ENCODE data around the gene NAA20.

The NAA20 gene

GRCh38 chr20:20017001-20017843 lies at the start of gene NAA20:
TSS of gene NAA20 (plus strand) at chr20:20017362. CDS start at chr20:20017397, 35 bp downstream.
- DNase-seq = peak; percentile 89

GRCh38 chr20:19967445-19967844 lies 49.7 kb upstream of the NAA20 start:
- no peak for DNase-seq

GRCh38 chr20:19968028-19968427 lies 49.1 kb upstream of the NAA20 start:
- DNase-seq = no peak

- DNase-seq = no peak
These were observed 48.6 kb upstream of the NAA20 start for GRCh38 chr20:19968466-19969073.

- DNase-seq = no peak
These were observed 48.1 kb upstream of the NAA20 start for GRCh38 chr20:19969106-19969505.

GRCh38 chr20:19969507-19970255 lies 47.5 kb upstream of the NAA20 start:
- no peak for DNase-seq

- no peak for DNase-seq
These were observed 46.9 kb upstream of the NAA20 start for GRCh38 chr20:19970256-19970765.

- no peak for DNase-seq
These were observed 46.0 kb upstream of the NAA20 start for GRCh38 chr20:19971116-19971515.

GRCh38 chr20:19973961-19974629 lies 43.1 kb upstream of the NAA20 start:
- DNase-seq = peak; percentile 85

GRCh38 chr20:19974630-19975435 lies 42.3 kb upstream of the NAA20 start:
- DNase-seq = peak; percentile 99

- DNase-seq = no peak
These were observed 41.7 kb upstream of the NAA20 start for GRCh38 chr20:19975436-19975799.

- no peak for DNase-seq
These were observed 41.3 kb upstream of the NAA20 start for GRCh38 chr20:19975901-19976300.

- peak; percentile 72 for DNase-seq
These were observed 40.4 kb upstream of the NAA20 start for GRCh38 chr20:19976595-19977372.

GRCh38 chr20:19977373-19977770 lies 39.8 kb upstream of the NAA20 start:
- no peak for DNase-seq

- DNase-seq = no peak
These were observed 38.5 kb upstream of the NAA20 start for GRCh38 chr20:19978511-19979210.

GRCh38 chr20:19981031-19981451 lies 36.1 kb upstream of the NAA20 start:
- peak; percentile 45 for DNase-seq

- DNase-seq = no peak
These were observed 30.7 kb upstream of the NAA20 start for GRCh38 chr20:19986419-19986818.

- DNase-seq = no peak
These were observed 30.1 kb upstream of the NAA20 start for GRCh38 chr20:19987046-19987445.

- peak; percentile 59 for DNase-seq
These were observed 26.3 kb upstream of the NAA20 start for GRCh38 chr20:19990850-19991249.

GRCh38 chr20:19991308-19991707 lies 25.9 kb upstream of the NAA20 start:
- no peak for DNase-seq

- no peak for DNase-seq
These were observed 25.3 kb upstream of the NAA20 start for GRCh38 chr20:19991854-19992253.
